Stimulated activated CD4-positive, alpha-beta T cell treated with anti-CD3 and anti-CD28 coated beads, TNF-alpha, amount 100 ng/mL, for 1 hour (primary cell): ENCODE data around the gene RTN4RL1.

Experiments
- DNase-seq, 3 donors: peaks; one replicate each; pipeline ENCODE4 v3.0.0-alpha.2; 2020; ENCODE audit warnings: low read depth in 3 of 3, low spot score in 1 of 3

The RTN4RL1 gene

DNA sequence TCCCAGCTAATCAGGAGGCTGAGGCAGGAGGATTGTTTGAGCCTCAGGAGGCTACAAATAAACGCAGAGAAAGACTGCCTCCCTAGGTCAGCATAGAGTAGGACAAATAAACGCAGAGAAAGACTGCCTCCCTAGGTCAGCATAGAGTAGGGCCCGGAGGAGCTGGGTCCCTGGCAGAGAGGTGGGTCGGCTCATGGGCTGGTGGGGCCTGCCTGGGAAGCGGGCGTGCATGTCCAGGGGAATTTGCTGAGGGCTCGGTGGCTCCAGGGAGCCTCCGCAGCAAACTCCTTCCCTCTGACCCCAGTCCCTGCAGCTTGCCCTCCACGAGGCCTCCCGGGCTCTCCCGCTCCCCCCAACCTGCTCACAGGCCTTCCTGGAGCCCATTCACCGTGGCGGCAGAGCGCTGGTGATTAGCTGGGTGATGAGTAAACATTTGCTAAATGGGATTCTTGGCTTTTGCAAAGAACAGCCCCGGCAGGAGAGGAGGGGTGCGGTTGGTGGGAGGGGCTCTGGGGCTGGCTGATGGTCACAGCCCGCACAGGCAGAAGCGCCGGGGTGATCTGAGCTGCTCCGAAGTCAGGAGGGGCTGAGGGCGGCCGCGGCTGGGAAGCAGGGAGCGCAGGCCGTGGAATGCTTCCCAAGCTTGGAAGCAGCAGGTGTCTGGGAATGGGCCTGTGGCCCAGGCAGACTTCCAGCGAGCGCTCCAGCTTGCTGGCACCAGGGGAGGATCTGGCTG lies 93.1 kb downstream of the RTN4RL1 start:
- no peak for DNase-seq

DNA sequence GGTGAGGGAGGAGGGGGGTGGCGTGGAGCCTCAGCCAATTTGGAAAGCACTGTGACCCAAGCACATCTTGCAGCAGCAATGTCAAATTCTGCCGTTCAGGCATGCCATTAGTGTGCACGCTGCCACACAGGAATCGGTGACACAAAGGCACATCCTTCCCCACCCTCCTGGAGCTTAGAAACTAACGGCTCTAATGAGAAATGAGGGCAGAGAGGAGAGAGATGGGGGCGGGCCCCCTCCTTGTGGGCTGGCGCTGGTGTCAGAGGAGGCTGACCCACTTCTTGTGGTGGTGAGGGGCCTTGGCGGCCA lies 94.8 kb downstream of the RTN4RL1 start:
- DNase-seq = no peak

DNA sequence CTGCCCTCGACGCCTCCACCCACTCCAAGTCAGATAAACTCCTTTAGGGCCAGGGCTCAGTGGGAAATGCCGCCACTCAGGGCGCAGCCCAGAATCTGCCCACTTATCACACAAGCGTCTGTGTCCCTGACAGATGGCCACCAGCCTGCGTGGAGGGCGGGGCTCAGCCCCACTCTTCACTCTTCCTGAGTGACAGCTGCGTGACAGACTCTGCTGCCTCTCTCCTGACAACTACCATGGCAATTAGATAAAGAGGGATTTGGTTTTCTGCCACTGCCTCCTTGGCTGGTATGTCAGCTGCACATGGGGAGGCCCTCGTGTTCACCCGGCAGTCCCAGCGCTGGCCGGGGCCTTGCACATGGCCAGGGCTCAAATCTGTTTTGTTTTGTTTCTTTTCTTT lies 96.2 kb downstream of the RTN4RL1 start:
- no peak for DNase-seq

DNA sequence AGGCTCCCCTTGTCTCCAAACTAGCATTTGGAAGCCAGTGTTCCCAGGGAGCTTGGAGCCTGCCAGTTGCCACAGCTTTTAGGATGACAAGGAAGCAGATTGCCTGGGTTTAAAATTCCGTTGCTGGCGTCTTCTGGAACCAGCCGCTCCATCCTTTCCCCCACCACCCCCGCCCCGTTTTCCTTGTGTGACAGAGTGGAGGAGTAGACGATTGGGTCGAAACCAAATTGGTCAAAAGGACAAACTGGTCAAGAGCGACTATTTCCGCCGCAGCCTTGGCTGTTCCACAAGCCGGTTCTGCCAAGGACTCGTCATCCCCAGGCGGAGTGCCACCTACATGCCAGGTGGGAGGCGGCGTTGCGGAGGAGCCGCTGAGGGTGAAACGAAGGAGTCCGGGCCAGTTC lies 104.2 kb downstream of the RTN4RL1 start:
- DNase-seq = no peak

DNA sequence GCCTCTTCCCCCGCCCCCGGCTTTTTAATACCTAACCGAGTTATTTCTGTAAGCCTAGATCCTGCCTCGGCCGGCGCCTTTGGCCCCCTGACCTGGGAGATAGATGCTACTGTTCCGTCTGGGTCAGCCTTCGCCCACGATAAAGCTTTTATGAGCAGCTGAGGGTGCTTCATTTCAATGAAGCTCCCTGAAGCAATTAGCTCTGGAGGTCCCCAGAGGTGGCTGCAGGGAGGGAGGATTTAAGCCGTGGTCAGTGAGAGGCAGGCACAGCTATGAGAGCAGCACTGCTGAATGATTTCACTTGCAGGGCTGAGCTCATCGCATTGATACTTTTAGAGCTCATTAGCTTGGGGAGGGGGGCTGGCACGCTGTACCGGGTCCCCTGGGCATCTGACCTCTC lies 105.9 kb downstream of the RTN4RL1 start:
- no peak for DNase-seq

DNA sequence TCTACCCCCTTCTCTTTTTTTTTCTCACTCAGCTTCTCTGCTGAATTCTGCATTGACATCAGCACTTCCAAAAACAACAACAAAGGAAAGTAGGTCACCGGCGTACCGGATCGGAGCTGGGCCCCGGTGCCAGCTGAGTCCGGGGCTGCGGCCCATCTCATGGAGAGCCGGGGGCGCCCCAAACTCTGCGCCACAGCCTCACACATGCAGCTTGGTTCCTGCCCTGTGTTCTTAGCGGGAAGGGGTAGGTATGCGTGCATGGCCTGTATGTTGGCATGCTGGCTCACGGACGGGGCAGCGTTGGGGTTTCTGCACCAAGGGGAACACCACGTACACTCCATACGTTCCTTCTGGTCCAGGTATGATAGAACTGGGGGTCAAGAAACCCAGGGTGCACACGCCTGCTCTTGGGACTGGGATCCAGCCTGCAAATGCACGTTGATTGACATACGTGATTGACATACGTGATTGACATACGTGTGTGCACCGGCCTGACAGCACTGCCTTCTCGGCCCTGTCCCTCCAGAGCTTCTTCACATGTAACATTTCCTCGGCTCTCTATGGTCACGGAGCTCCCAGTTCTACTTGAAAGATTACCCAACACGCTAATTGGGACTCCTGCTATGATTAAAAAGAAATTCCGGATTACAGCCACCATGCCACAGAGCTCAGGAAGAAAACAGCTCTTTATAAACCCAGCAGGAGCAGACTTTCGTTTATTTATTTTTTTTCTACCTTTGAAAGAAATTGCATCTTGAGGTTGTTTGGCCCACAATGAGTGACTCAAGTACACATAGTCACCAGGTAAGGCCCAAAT lies 106.6 kb downstream of the RTN4RL1 start:
- no peak for DNase-seq

DNA sequence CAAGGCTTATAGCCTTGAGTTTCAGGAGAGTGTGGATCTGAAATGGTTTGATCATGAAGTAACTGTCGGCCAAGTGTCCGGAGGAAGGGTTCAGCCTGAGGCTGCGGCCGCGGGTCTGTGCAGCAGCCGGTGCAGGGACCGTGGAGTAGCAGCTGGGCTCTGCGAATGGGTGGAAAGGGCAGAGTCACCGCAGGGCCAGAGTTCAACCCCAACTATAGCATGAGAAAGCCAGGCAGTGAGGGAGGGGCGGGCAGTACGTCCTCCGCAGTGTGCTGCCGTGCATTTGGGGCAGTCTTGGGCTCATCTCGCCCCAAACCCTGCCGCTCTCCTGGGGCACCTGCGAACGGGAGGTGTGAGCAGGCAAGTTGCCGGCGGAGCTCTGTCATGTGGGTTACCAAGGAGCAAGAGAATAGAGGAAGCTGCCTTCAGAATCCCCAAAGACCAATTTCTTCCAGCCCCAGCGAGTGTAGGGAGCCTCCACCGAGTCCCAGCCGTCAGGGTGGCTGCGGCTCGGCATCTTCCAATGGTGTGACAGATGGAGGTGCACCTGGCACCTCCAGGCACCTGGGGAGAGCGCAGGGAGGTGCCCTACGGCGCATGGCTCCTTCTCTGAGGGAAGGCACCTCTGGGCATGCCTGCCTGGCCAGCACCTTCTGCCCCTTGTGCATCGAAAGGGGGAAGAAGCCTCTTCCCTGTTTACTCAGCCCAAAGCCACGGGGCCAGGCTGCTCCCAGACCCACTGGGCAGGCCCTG lies 108.0 kb downstream of the RTN4RL1 start:
- DNase-seq = no peak

DNA sequence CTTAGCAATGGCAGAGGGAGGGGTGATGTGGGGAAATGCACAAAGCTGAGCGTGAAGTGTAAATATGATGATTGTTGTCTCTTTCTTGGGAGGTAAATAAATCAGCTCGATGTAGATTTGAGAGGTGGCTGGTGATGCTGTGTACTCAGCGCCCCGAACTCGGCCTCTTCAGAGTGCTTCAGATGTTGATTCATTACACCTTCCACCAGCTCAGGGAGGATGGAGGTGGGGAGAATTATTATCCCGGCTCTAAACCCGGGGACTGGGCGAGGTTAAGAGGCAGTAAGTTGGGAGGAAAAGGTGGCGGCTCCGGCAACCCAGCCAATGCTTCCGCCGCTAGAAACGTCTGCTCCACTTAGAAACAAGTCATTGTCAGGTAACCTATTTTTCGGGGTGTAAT lies 108.8 kb downstream of the RTN4RL1 start:
- no peak for DNase-seq

DNA sequence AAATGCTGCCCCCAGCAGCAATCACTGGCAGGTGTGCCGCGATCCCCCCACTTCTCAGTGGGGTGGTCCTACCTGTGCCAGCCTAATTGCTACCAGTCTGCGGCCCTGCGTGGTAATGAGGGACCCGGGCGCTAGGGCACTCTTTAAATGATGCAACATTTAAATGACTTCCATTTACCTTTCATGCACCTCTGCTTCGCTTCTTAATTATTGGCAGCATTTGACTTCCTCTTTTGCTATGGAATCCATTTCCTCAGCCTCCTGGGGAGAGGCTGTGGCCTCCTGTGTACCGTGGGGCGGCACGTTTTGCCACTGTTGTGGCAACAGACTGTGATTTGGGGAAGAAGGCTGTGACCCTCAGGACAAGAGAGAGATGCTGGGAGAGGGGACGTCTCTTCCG lies 109.2 kb downstream of the RTN4RL1 start:
- DNase-seq = no peak

DNA sequence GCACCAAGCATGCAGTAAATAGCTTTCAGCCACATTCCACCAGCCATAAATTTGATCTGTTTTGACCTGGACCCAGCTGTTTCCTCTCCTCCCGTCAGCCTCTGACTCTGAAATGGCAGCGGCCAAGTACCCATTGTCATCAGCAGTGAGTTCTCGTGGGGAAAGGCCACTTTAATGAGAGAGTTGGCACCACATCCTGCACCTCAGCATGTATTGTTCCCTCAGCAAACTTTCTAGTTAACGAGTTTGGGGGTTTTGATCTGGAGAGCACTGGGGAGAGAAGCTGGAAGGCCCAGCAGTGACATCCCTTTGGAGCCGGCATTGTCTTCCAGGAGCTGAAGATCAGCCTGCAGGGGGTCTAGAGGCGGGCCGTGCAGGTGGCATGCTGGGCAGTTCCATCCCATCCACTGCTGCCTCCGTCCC lies 110.5 kb downstream of the RTN4RL1 start:
- DNase-seq = no peak

DNA sequence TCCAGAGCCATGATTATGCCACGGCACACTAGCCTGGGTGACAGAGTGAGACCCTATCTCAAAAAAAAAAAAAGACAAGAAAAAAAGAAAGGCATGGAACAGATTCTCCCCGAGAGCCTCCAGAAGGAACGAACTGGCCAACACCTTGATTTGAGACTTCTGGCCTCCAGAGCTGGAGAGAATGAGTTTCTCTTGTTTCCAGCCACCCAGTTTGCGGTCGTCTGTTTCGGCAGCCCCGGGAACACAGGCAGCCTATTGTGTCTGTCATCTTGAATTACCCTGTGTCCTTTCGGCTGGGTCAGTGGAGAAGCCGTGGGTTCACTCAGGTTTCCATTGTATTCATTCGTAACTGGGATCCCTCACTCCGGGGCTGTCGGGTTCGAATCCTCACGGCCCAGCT lies 111.4 kb downstream of the RTN4RL1 start:
- no peak for DNase-seq

DNA sequence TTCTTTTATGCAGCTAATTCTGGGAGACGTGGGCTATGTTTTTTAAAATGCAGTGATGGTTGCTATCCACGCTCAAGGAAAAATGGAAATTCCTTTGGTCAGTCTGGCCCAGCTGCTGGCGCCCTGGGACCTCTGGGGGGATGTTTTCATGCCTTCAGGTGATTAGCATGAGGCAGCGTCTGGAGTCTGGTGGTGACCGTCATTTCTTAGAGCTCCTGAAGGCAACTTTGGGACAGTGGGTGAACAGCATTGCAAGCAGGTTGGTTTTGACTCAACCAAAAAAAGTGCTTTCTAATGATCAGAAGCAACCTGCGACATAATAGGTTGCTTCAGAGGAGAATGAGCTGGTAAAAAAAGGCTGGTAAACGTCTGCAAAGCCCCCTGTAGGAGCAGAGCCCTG lies 113.0 kb downstream of the RTN4RL1 start:
- DNase-seq = no peak

DNA sequence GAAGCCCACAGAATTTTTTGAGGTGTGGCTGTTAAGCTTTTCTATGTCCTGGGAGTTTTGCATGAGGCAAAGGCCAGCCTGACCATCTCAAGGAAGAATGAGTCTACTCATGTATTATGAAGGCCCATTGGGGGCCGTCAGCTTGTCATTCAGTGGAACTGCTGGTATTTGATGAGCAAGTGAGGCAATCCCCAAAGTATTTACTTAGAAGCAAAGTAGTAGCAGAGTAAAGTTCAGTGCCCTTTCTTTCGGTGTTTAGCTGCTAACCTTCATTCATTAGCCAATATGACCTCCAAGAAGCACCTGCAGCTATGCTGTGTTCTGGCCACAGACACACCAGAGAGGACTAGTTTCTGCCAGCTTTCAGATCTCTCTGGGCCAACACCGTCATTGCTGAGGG lies 115.1 kb downstream of the RTN4RL1 start:
- no peak for DNase-seq

DNA sequence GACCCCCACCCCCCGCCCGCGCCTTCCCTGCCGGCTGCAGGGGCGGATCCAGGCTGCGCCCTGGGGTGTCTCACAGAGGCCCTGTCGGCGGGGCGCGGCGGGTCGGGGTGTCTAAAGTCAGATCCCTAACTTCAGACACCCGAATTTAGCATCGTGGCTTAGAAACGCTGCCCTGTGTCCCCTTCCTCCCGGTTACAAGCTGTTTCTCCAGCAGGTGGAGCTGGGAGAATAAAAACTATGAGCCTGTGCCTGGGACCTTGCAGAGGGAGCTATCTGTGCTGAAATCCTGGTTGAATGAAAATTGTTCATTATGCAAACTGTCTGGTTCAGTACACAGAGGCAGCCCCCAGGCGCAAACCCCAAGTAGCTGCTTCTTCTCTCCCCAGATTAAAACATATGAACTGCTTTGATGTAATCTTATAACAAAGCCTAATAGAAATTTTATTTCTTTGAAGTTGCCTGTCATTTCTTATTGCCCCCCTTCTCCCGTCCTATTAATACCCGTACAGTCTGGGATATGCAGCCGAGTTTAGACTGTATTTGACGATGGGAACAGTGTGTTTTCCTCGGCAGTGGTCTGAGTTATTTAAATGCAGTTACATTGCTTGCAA lies 116.3 kb downstream of the RTN4RL1 start:
- DNase-seq = no peak

DNA sequence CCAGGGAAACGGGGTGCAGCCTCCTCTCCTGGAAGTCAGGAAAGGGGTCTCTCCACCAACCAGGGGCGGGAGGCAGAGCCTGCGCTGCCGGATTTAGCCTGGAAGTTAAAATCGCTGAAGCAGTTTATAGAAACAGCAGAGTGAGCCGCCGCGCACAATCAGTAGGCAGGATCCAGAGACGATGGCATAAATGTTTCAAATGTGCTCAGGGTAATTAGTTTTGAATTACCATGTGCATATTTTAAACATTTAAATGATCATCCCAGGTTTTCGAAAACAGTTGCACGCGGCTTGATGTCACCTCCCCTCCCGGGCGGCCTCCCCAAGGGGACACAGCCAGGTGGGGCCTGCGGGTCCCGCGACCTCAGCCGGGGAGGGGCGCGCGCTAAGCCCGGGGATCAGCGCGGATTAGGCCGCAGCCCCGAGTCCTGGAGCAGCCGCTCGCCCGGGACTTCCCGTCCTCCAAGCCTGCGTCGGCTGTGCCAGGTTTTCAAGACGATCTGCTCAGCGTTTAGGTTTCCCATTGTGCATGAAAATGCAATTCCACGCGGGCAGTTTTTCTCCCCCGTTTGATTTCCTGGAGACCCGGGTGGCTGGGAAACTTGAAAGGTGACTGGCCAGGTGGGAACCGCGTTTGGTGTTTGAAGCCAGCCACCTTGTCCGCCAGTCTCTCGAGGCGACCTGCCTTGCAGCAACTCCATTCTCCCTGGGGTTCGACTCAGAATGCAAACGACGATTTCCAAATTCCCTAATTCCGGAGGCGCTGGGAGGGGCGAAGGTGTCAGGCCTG lies 117.0 kb downstream of the RTN4RL1 start:
- no peak for DNase-seq

DNA sequence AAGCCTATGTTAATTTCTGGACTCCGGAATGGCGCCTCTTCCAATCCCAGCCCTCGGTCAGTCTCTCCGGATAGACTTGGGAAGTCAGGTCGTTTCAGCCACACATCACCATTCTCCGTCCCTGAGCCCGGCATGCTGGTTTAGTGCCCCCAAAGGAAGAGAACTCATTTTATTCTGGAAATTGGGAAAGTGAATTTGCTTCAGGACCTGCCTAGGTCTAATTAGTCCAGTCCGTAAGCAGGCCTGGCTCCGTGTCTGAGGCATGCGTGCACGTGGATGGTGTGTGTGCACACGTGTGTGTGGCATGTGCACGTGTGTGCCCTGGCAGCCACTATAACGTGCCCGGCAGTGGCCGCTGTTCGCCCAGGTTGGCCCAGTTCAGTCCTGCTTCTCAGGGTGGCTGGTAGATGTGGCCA lies 117.9 kb downstream of the RTN4RL1 start:
- DNase-seq = no peak

DNA sequence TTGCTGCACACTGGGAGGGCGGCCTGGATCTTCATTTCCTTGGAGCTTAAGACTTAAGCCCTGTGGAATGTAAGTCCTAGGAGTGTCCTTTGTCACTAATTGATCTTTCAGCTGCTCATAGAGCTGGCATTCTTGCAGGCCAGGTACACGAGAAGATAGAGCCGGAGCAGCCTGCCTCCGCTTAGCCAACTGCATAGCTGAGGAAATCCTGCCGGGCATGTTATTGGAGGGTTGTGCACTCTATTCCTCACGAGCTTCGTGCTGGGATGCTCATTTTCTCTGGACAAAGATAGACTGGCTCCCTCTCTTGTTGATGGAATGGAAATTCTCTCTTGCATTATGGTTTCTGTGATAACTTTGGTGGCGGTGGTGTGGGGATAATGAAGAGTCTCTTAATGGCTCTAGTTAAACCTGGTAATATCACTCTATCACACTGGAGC lies 118.5 kb downstream of the RTN4RL1 start:
- no peak for DNase-seq

DNA sequence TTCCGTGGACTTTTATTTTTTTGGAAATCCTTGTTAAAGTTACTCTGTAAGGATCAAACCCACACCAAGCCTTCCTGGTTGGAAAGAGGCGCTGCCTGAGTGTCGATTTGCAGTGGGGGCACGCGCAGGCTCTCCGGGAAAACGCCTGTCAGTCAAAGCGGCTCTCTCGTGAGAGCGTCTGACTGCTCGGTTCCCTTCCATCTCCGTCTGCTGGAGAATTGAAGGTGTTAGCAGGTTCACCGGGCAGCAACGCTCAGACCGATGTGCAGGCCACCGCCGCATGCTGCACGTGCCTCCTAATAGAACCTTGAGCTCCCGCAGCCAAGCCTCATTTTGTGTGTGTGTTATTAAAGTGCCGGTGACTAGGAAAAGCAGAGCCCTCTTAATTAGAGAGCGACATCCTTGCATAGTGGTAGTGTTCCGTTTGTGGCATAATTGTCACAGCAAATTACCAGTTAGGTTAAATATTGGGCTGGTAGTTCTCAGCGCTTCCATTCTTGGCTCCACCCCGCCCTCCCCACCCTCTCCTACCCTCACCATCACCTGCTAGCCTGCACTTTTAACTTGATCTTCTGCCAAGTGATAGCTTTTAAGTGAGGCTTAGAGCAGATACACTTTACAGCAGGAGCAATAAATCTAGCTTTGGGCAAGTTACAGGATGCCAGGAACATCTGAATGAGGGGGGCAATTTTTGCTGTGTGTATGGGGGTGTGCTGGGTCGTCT lies 119.8 kb downstream of the RTN4RL1 start:
- DNase-seq = no peak

DNA sequence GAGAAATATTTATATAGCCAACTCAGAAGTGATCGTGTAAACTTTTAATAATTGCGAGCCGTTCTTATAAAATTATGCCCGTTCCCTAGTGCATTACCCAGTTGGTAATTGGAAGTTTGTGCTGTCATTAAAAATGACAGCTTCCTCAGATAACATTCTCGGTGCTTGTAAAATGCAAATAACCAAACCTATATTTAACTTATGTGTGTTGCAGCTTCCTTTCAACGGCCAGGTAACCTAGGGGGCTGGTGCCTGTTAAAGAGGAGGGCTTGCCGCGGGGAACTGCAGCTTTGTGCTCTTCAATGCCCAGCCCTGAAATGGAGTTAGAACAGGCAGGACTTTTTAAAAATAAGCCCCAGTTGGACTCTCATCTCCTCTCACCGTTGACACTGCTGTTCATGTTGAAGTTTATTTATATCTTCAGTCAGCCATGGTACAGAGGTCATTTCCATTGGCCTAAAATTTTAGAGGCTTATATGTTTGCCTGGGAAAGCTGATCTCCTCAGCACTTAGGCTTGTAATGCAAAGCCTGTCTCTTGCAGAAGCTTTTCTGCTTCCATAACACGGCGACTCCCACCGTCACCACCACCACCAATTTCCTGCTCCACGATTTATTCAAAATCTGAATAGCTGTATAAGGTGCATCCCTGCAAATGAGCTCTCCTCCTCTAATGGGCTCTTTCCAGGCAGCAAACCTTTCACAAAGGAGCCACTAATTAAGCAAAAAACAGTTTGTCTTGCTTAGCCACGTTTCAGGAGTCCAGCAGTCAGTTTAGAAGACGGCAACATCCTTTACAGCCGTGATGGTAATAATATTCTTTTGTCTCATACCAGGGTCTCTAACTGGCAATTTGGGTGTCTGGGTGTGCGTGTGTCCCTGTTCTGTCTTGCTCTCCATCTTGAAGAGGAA lies 120.6 kb downstream of the RTN4RL1 start:
- DNase-seq = no peak
